MM.1S (cell line): ENCODE measurements around the gene SPEM3.

Experiments used
- CTCF ChIP-seq: fragments of 300-600 bp; sonication (generic); IDR thresholded peaks from 2 replicates; pipeline ENCODE4 v1.5.1; 2016; ENCODE audit warnings: antibody characterized with exemption, low read length, mixed read lengths
- EZH2 ChIP-seq: fragments of 300-600 bp; sonication (generic); optimal IDR thresholded peaks from 2 replicates; pipeline ENCODE3; 2017; ENCODE audit warnings: low read depth, mild to moderate bottlenecking, antibody characterized with exemption, low read length, mixed read lengths
- EZH2phosphoT487 ChIP-seq: fragments of 300-600 bp; sonication (generic); IDR thresholded peaks from 2 replicates; pipeline ENCODE4 v1.6.1; 2018; ENCODE audit warnings: antibody characterized with exemption, low read length

GRCh38 chr17:7403727-7403976 is 25.0 kb upstream of the SPEM3 start:
- TF ChIP-seq CTCF (no peak), EZH2 (no peak), EZH2phosphoT487 (no peak)
